ENCODE data around the gene SYNCRIP.

GRCh38 chr6:85594197-85594930 lies 48.3 kb downstream of the SYNCRIP start:
- TF ChIP-seq CTCF (IDR thresholded peaks at IDR 0.05 in 4 of 5, conservative IDR thresholded peaks at IDR 0.05 in 1 of 5), result no peak
- TF ChIP-seq POLR2A (IDR thresholded peaks at IDR 0.05), result no peak
